Liver (tissue), 9 donors: ENCODE measurements around the gene SLC35F4. TPM values are rescaled to one million over a fixed set of nuclear protein-coding genes. Genes with fewer than 3 reads are reported as not detected.

Experiments
- DNase-seq: peaks from one replicate; pipeline ENCODE4 v3.0.0-alpha.2; 2017; ENCODE audit warnings: low spot score
- H3K27ac ChIP-seq, 2 donors: one replicate each; pipeline ENCODE4 v1.7.0; 2013; ENCODE audit warnings: inconsistent platforms in 2 of 2, low read length in 2 of 2, control low read depth in 1 of 2, low read depth in 1 of 2, mild to moderate bottlenecking in 1 of 2
- H3K27me3 ChIP-seq, 4 donors: one replicate each; pipeline versions ENCODE4 v1.6.1 to v1.7.0; 2013; ENCODE audit warnings: low read length in 3 of 4, inconsistent platforms in 1 of 4, mild to moderate bottlenecking in 1 of 4, moderate library complexity in 1 of 4; ENCODE audit not compliant: control insufficient read depth in 4 of 4, insufficient read depth in 4 of 4
- H3K36me3 ChIP-seq, 4 donors: one replicate each; pipeline versions ENCODE4 v1.6.1 to v1.7.0; 2013; ENCODE audit warnings: low read length in 3 of 4, mild to moderate bottlenecking in 3 of 4, low read depth in 1 of 4, moderate library complexity in 1 of 4; ENCODE audit not compliant: control insufficient read depth in 4 of 4, insufficient read depth in 3 of 4
- H3K4me1 ChIP-seq, 4 donors: one replicate each; pipeline versions ENCODE4 v1.6.1 to v1.7.0; 2013; ENCODE audit warnings: low read length in 3 of 4, mild to moderate bottlenecking in 3 of 4, moderate library complexity in 1 of 4; ENCODE audit not compliant: control insufficient read depth in 4 of 4, insufficient read depth in 4 of 4
- H3K4me3 ChIP-seq, 3 donors: one replicate each; pipeline versions ENCODE4 v1.6.1 to v1.7.0; 2013; ENCODE audit warnings: low read length in 3 of 3, control low read depth in 1 of 3, low read depth in 1 of 3, mild to moderate bottlenecking in 1 of 3
- H3K9ac ChIP-seq, 2 donors: one replicate each; pipeline ENCODE4 v1.7.0; 2013; ENCODE audit warnings: low read length in 2 of 2, mild to moderate bottlenecking in 2 of 2, moderate library complexity in 2 of 2, control low read depth in 1 of 2, low read depth in 1 of 2
- H3K9me3 ChIP-seq, 4 donors: one replicate each; pipeline versions ENCODE4 v1.6.1 to v1.7.0; 2013; ENCODE audit warnings: low read length in 3 of 4; ENCODE audit not compliant: control insufficient read depth in 4 of 4
- ATF3 ChIP-seq: IDR thresholded peaks from 2 replicates; pipeline ENCODE4 v1.6.1; 2016; ENCODE audit warnings: antibody characterized with exemption
- EGR1 ChIP-seq, 2 donors: IDR thresholded peaks; 2 replicates each; pipeline ENCODE4 v1.6.1; 2016 to 2018; ENCODE audit warnings: antibody characterized with exemption in 2 of 2, low read depth in 2 of 2
- FOXA1 ChIP-seq: IDR thresholded peaks from 2 replicates; pipeline ENCODE4 v1.6.1; 2016; ENCODE audit warnings: antibody characterized with exemption
- FOXA2 ChIP-seq: IDR thresholded peaks from 2 replicates; pipeline ENCODE4 v1.6.1; 2016; ENCODE audit warnings: antibody characterized with exemption
- GABPA ChIP-seq, 2 donors: IDR thresholded peaks in 1 of 2; conservative IDR thresholded peaks in 1 of 2; 2 replicates each; pipeline ENCODE4 v1.6.1; 2016; ENCODE audit warnings: antibody characterized with exemption in 2 of 2, mild to moderate bottlenecking in 1 of 2, moderate library complexity in 1 of 2
- HNF4A ChIP-seq, 2 donors: conservative IDR thresholded peaks; 2 replicates each; pipeline ENCODE4 v1.6.1; 2016; ENCODE audit warnings: antibody characterized with exemption in 2 of 2, mild to moderate bottlenecking in 2 of 2
- JUND ChIP-seq, 2 donors: IDR thresholded peaks; 2 replicates each; pipeline ENCODE4 v1.6.1; 2016; ENCODE audit warnings: antibody characterized with exemption in 2 of 2
- RAD21 ChIP-seq, 2 donors: IDR thresholded peaks; 2 replicates each; pipeline ENCODE4 v1.6.1; 2016; ENCODE audit warnings: antibody characterized with exemption in 2 of 2, mild to moderate bottlenecking in 2 of 2
- REST ChIP-seq: IDR thresholded peaks from 2 replicates; pipeline ENCODE4 v1.6.1; 2016; ENCODE audit warnings: antibody characterized with exemption, mild to moderate bottlenecking
- RXRA ChIP-seq, 2 donors: IDR thresholded peaks; 2 replicates each; pipeline ENCODE4 v1.6.1; 2017 to 2018; ENCODE audit warnings: antibody characterized with exemption in 2 of 2, mild to moderate bottlenecking in 1 of 2
- SP1 ChIP-seq: IDR thresholded peaks from 2 replicates; pipeline ENCODE4 v1.6.1; 2018; ENCODE audit warnings: antibody characterized with exemption, mild to moderate bottlenecking
- TAF1 ChIP-seq: conservative IDR thresholded peaks from 2 replicates; pipeline ENCODE4 v1.6.1; 2016; ENCODE audit warnings: antibody characterized with exemption, mild to moderate bottlenecking
- YY1 ChIP-seq: IDR thresholded peaks from 2 replicates; pipeline ENCODE4 v1.6.1; 2016; ENCODE audit warnings: antibody characterized with exemption, mild to moderate bottlenecking
- ZBTB33 ChIP-seq: IDR thresholded peaks from 2 replicates; pipeline ENCODE4 v1.6.1; 2016; ENCODE audit warnings: antibody characterized with exemption
- WGBS: extraction: QIAGEN DNeasy Blood & Tissue Kit; methylation state at CpG from one replicate; pipeline ENCODE4 v1.1.7; 2013; 5-methylcytosine and 5-hydroxymethylcytosine counted together
- polyA plus RNA-seq, 2 donors: library from polyadenylated mRNA; stranded (reverse) in 1 of 2; unstranded in 1 of 2; fragments of 200-250 nt in 1 of 2; fragments of >200 nt in 1 of 2; fragmentation: Nextera tagmentation in 1 of 2; extraction: Ambion mirVana in 1 of 2; gene quantifications; one replicate each; pipeline versions ENCODE4 v1.2.1 to v1.2.3, GENCODE V29; 2013 to 2015
- total RNA-seq, 2 donors: library from RNA; depleted of rRNA; stranded (reverse); fragments of >200 nt; gene quantifications; one replicate each; pipeline ENCODE4 v1.2.3, GENCODE V29; 2014
- TF ChIP-seq, protein P1 (sequence below): IDR thresholded peaks from 2 replicates; pipeline ENCODE4 v1.6.1; 2016; ENCODE audit warnings: antibody characterized with exemption
- TF ChIP-seq, protein P2 (sequence below): fragments of 150-350 bp; IDR thresholded peaks from 2 replicates; pipeline ENCODE4 v1.5.1; 2017; ENCODE audit warnings: improper control_type of control experiment, low read depth, low read length; ENCODE audit not compliant: missing input control
- donor health status: healthy.
- donor health status: healthy.
- donor health status: healthy.
- donor health status: healthy.
- donor health status: healthy.

The SLC35F4 gene
- total and polyA plus RNA-seq, 4 donors = not detected

DNA sequence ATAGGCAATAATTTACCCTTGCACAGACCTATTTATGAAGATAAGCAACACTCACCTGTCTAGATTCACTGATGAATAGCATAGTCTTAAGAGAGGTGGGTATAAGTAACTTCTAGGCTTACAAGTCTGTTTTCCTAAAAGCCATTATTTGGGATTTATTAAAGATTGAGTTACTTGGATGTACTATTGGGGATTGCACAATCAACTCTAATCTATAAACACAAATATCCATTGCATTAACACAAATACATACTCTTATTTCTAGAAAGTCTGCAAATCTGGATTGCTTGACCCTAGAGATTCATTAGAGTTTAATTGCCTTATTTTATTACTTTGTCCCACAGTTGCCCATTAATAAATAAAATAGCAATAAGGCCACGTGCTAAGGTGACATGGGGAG is 224.1 kb downstream of the SLC35F4 start (continued):
- TF ChIP-seq ZBTB33 = no peak
- TF ChIP-seq ATF3 = no peak
- TF ChIP-seq RAD21 (IDR thresholded peaks at IDR 0.05) = no peak
- TF ChIP-seq FOXA1 = no peak
- TF ChIP-seq JUND (IDR thresholded peaks at IDR 0.05) = no peak

- no peaks in the 10 kb centered on the region for H3K36me3 ChIP-seq
- no peak overlapping the region for H3K27ac ChIP-seq
- H3K4me3 ChIP-seq = no peak overlapping the region
- TF ChIP-seq RAD21 (IDR thresholded peaks at IDR 0.05) (no peak), YY1 (no peak), FOXA2 (no peak), GABPA (IDR thresholded peaks at IDR 0.05 in 1 of 2, conservative IDR thresholded peaks at IDR 0.05 in 1 of 2) (no peak), ZBTB33 (no peak), SP1 (no peak), RXRA (IDR thresholded peaks at IDR 0.05) (no peak), EGR1 (IDR thresholded peaks at IDR 0.05; ENCODE audit: low read depth in 2 of 2) (no peak), FOXA1 (no peak), ATF3 (no peak)
- TF ChIP-seq, protein P1, sequence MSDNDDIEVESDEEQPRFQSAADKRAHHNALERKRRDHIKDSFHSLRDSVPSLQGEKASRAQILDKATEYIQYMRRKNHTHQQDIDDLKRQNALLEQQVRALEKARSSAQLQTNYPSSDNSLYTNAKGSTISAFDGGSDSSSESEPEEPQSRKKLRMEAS = no peak
- TF ChIP-seq, protein P2, sequence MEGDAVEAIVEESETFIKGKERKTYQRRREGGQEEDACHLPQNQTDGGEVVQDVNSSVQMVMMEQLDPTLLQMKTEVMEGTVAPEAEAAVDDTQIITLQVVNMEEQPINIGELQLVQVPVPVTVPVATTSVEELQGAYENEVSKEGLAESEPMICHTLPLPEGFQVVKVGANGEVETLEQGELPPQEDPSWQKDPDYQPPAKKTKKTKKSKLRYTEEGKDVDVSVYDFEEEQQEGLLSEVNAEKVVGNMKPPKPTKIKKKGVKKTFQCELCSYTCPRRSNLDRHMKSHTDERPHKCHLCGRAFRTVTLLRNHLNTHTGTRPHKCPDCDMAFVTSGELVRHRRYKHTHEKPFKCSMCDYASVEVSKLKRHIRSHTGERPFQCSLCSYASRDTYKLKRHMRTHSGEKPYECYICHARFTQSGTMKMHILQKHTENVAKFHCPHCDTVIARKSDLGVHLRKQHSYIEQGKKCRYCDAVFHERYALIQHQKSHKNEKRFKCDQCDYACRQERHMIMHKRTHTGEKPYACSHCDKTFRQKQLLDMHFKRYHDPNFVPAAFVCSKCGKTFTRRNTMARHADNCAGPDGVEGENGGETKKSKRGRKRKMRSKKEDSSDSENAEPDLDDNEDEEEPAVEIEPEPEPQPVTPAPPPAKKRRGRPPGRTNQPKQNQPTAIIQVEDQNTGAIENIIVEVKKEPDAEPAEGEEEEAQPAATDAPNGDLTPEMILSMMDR = no peak
- no peaks in the 10 kb centered on the region for H3K4me1 ChIP-seq
- no peak for DNase-seq
- no peak overlapping the region for H3K9ac ChIP-seq
- no peaks in the 10 kb centered on the region for H3K9me3 ChIP-seq
- no peaks in the 10 kb centered on the region for H3K27me3 ChIP-seq
Measured at GRCh38 chr14:57640036-57640435, 225.9 kb downstream of the SLC35F4 start.

- Histone ChIP-seq H3K36me3 (no peaks in the 10 kb centered on the region), H3K9ac (no peak overlapping the region), H3K4me3 (no peak overlapping the region), H3K27me3 (no peaks in the 10 kb centered on the region), H3K27ac (no peak overlapping the region), H3K9me3 (no peaks in the 10 kb centered on the region), H3K4me1 (no peaks in the 10 kb centered on the region)
- WGBS = 81% methylated on average over 4 of the region's 4 CpGs
- no peak for DNase-seq
- TF ChIP-seq, protein P1 = no peak
- no peak for TF ChIP-seq HNF4A (conservative IDR thresholded peaks at IDR 0.05)
- no peak for TF ChIP-seq SP1
- TF ChIP-seq RXRA (IDR thresholded peaks at IDR 0.05) = no peak
- TF ChIP-seq JUND (IDR thresholded peaks at IDR 0.05) = no peak
- TF ChIP-seq TAF1 = no peak
- TF ChIP-seq, protein P2 = no peak
- TF ChIP-seq GABPA (IDR thresholded peaks at IDR 0.05 in 1 of 2, conservative IDR thresholded peaks at IDR 0.05 in 1 of 2) = no peak
- no peak for TF ChIP-seq ATF3
- no peak for TF ChIP-seq REST
- no peak for TF ChIP-seq EGR1 (IDR thresholded peaks at IDR 0.05; ENCODE audit: low read depth in 2 of 2)
- no peak for TF ChIP-seq RAD21 (IDR thresholded peaks at IDR 0.05)
Measured at GRCh38 chr14:57637901-57638300, 228.0 kb downstream of the SLC35F4 start.
